Right ventricle myocardium inferior (tissue), 1 donor: ENCODE measurements around the gene CDH23. TPM values are rescaled to one million over a fixed set of nuclear protein-coding genes. Genes with fewer than 3 reads are reported as not detected.

Experiments
- ATAC-seq: fragments of 200-7000 bp; cut with Tn5 transposase; one replicate; pipeline ENCODE4 v1.9.1; 2020; ENCODE audit warnings: mild to moderate bottlenecking, moderate library complexity
- DNase-seq: peaks from one replicate; pipeline ENCODE4 v3.0.0; 2021; ENCODE audit errors: missing footprints
- intact Hi-C: fragments of 100-400 bp; cut with DNase I; formaldehyde crosslinking; loops from one replicate; pipeline ENCODE4 v1.11.0; 2022
- total RNA-seq: library from RNA; stranded (reverse); fragmentation: NEBNext Ultra II Directional; extraction: Animal tissue kit (Norgen Biotek cat#: 25700); gene quantifications from one replicate; pipeline ENCODE4 v1.2.1, GENCODE V29; 2021
- donor health status: DM: no; HTN: yes; CAD: no; lungs with severe emphysema.

The CDH23 gene
- total RNA-seq, 1 donor from 2014 or later = 4.8 TPM

DNA sequence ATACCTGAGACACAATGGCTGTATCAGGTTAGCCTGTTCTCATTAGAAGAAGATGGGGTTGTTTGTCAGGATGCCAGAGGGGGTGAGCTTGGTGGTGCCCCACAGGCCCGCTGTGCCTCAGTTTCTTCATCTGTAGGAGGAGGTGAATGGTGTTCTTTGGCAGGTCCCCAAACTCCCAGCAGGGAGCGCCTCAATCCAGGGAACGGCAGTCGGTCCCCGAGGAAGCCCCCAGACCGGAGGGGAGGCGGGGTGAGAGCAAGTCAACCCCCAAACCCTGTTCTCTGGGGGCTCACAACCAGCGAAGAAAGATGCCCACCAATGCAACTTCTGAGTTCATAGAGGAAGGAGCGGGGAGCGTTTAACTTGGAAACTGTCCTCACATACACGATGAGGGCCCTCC, 306.9 kb downstream of the CDH23 start:
- intact Hi-C loops = loop anchor here (5.0 kb wide), 1 partner anchor 36 kb away; no protein-coding TSS in a partner anchor
- ATAC-seq = no peak
- DNase-seq = no peak

GRCh38 chr10:71704816-71705215, 308.1 kb downstream of the CDH23 start:
- intact Hi-C loops = loop anchor here (5.0 kb wide), 5 partner anchors 38 to 388 kb away; partner anchors contain the start of gene SLC29A3
- ATAC-seq (no peak), DNase-seq (no peak)

DNA sequence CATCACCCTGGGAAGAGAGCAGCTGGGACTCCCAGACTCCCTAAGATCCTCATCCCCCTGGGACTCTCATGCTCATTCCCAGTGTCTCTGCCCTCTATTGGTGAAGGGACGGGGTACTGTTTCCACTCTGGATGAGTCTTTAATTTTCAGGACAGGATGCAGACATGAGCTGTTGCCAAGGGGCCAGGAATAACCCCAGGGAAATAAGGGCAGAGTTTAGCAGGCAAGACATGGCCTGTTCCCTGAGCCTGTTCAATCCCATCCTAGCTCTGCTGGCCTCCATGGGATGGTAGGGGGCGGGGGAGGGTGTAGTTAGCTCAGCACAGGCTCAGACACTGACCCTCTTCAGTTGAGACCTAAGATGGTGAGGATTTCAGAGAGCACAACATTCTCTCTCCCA, 308.9 kb downstream of the CDH23 start:
- intact Hi-C loops = loop anchor here (5.0 kb wide), 4 partner anchors 93 to 388 kb away; partner anchors contain the start of gene SLC29A3
- ATAC-seq (no peak), DNase-seq (no peak)

- ATAC-seq (no peak), DNase-seq (no peak)
- intact Hi-C loops = loop anchor here (5.0 kb wide), 4 partner anchors 94 to 389 kb away; partner anchors contain the start of gene SLC29A3
Measured at GRCh38 chr10:71706216-71707121, 309.7 kb downstream of the CDH23 start.

DNA sequence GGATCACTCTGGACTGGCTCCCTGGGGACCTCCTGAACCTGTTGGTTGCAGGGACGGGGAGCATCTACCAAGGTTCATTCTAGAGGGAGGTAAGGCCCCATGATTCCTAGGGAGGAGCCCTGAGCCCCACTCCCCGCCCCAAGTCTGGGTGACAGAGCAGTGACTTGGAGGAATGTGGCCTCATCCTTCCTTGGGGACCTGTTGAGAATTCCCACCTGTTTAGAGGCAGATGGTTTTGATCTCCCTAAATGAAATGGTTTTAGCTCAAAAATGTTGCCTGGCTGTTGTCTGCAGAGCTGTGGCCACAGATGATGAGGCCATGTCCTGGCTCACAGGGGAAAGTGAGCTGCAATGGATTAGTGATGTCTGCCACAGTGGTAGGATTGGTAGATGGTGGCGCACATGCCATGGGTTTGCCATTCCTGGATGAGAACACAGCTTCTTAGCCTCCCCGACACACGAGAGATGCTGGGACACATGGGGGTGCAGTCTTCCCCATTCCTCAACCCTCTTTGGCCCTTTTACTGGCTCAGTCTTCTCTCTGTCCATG, 310.6 kb downstream of the CDH23 start:
- ATAC-seq (no peak), DNase-seq (no peak)
- intact Hi-C loops = loop anchor here (5.0 kb wide), 4 partner anchors 95 to 390 kb away; partner anchors contain the start of gene SLC29A3

DNA sequence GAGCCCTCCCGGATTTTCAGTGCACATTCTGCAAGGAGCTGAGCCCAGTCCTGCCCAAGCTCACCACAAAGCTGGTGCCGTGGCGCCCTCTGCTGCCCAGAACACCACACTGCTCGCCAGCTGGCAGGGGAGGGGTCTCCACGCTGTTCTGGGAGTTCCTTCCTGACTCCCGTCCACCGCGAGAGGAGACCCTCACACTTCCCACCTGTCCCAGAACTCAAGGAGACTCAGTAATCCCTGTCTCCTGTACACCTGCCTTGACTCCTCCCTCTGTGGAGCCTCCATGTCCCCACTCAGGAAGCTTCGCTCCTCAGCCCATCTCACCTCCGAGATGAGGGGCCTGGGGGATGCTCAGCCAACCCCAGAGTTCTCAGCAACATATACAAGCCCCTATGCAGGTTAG, 311.6 kb downstream of the CDH23 start:
- ATAC-seq = no peak
- intact Hi-C loops = loop anchor here (2.0 to 5.0 kb wide), 5 partner anchors 96 to 391 kb away; partner anchors contain the start of gene SLC29A3
- peak; percentile 91 for DNase-seq

DNA sequence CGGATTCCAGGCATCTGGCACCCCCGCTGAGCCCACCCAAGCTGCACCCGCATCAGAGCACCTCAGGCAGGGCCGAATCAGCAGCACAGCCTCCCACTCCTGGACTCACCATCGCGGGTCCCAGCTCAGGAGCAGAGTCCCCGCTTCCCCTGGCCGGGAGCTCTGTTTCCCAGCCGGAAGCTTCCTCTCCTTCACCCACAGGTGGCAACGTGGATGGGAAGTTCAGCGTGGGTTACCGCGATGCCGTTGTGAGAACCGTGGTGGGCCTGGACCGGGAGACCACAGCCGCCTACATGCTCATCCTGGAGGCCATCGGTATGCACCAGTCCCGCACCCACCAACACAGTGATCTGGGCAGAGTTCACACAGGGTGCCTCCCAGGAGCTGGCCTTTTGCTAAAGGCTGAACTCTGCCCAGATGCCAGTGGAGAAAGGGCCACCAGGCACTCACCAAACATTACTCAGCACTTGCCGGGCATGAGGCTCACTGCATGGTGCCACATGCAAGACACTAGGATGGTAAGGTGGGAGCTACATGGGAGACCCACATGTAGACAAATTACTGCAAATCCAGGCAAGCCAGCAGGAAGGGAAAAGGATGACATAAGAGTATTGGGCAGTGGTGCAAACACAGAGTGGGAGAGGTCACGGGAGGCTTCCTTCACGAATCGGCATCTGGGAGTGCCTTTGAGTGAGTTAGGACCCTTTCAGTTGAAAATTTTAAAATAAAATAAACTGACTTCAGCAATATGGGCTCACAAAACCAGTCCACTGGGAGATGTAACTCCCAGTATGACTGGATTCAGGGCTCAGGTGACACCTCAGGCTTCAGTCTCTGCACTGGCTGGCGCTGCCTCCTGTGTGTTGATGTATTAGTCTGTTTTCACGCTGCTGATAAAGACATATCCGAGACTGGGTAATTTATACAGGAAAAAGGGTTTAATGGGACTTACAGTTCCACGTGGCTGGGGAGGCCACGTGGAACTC, 312.5 kb downstream of the CDH23 start:
- no peak for ATAC-seq
- intact Hi-C loops = loop anchor here (2.0 to 5.0 kb wide), 5 partner anchors 97 to 392 kb away; partner anchors contain the start of gene SLC29A3
- DNase-seq = no peak

- ATAC-seq (no peak), DNase-seq (no peak)
- intact Hi-C loops = no loop called here
Measured at GRCh38 chr10:71710519-71710918, 313.8 kb downstream of the CDH23 start.

DNA sequence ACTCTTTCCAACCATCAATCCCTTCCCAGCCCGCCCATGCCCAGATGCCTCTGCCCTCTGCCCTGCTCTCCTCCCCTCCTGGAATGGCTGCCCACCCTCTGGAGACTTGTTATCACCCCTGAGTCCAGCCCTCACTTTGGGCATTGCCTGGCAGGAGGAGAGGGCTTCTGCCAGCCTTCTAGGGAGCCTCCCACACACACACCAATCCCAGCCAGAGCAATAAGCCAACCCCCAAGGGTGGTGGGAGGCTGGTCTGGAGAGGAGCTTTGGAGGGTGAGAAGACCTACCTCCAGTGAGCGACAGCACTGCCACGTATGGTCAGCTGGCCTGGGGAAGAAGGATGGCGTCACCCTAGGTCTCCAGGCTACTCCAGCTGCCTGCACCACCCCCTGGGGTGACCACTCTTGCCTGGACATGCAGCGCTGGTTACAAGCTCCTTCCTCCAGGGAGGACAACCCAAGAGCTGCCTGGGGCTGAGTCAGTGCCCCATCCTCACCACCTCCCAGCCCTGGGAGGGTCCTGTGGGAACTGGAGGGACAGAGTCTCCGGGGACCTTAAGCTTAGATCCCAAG, 314.4 kb downstream of the CDH23 start:
- ATAC-seq (no peak), DNase-seq (no peak)
- intact Hi-C loops = no loop called here

DNA sequence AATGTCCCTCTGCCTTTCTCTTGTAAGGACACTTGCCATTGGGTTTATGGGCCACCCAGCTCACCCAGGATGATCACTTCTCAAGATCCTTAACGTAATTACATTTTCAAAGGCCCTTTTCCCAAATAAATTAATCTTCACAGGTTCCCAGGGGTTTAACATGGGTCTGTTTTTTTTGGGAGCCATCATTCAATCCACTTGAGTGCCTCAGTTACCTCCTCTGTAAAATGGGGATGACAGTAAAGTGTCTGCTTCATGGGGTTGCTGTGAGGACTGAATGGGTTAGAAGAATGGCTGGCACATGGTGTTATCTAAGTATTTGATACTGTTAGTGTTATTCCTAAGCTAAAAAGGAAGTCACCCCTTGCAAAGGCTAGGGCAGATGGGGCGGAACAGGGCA, 315.4 kb downstream of the CDH23 start:
- DNase-seq (no peak), ATAC-seq (no peak)
- intact Hi-C loops = no loop called here

GRCh38 chr10:71712572-71713134, 315.9 kb downstream of the CDH23 start:
- intact Hi-C loops = loop anchor here (1.0 kb wide), 1 partner anchor 61 kb away; the partner anchor contains the start of gene VSIR
- peak; percentile 77 for DNase-seq
- no peak for ATAC-seq

- peak; percentile 89 for DNase-seq
- intact Hi-C loops = loop anchor here (1.0 kb wide), 1 partner anchor 60 kb away; the partner anchor contains the start of gene VSIR
- ATAC-seq = peak; percentile 82
Measured at GRCh38 chr10:71713135-71714030, 316.7 kb downstream of the CDH23 start.

- intact Hi-C loops = no loop called here
- DNase-seq (no peak), ATAC-seq (no peak)
Measured at GRCh38 chr10:71714031-71714410, 317.3 kb downstream of the CDH23 start.

DNA sequence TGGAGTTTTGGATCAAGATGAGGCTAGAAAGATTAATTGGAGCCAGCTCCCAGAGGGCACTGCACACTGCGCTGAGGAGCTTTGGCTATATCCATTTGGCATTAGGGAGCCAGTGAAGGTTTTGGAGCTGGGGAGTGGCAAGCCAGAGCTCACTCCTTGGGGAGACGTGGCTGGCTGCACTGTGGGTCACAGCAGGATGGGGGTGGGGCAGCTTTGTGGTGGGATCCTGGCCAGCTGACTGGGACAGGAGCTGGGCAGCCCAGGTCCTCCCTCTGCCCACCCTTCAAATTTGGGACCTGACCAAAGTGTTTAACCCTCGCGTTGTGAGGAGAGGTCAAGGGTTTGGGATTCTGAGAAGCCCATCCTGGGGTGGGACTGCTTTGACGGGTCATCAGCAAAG, 317.9 kb downstream of the CDH23 start:
- DNase-seq = no peak
- intact Hi-C loops = no loop called here
- ATAC-seq = no peak

DNA sequence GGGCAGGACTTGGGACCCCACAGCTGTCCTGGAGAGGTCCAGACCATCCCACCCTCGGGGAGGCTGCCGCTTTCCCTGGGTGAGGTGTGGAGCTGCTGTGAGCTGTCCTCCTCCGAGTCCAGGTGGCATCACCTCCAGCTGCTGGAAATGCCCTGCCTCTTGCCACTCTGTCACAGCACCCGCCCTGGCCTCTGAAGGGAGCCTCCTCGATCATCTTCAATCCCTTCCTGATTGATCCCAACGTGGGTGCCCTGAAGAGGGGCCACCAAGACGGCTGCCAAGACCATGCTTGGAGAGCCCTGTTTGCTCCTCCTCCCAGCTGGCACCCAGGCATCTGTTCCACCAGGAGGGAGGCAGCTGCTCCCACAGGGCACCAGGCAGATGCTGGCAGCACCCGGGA, 318.3 kb downstream of the CDH23 start:
- ATAC-seq = no peak
- no peak for DNase-seq

GRCh38 chr10:71715860-71716259, 319.1 kb downstream of the CDH23 start:
- DNase-seq = no peak
- intact Hi-C loops = no loop called here
- no peak for ATAC-seq

More for the DNA sequence above, 318.3 kb downstream of the CDH23 start:
- intact Hi-C loops = no loop called here

GRCh38 chr10:71716426-71716825, 319.7 kb downstream of the CDH23 start:
- DNase-seq (no peak), ATAC-seq (no peak)
- intact Hi-C loops = no loop called here
